NCI-H748 (cell line): ENCODE results near the gene IFI30.

Experiments used
- DNase-seq: peaks from one replicate; lab custom pipeline; 2025; ENCODE audit not compliant: unreplicated experiment; lab: John Stamatoyannopoulos, UW

The IFI30 gene

DNA sequence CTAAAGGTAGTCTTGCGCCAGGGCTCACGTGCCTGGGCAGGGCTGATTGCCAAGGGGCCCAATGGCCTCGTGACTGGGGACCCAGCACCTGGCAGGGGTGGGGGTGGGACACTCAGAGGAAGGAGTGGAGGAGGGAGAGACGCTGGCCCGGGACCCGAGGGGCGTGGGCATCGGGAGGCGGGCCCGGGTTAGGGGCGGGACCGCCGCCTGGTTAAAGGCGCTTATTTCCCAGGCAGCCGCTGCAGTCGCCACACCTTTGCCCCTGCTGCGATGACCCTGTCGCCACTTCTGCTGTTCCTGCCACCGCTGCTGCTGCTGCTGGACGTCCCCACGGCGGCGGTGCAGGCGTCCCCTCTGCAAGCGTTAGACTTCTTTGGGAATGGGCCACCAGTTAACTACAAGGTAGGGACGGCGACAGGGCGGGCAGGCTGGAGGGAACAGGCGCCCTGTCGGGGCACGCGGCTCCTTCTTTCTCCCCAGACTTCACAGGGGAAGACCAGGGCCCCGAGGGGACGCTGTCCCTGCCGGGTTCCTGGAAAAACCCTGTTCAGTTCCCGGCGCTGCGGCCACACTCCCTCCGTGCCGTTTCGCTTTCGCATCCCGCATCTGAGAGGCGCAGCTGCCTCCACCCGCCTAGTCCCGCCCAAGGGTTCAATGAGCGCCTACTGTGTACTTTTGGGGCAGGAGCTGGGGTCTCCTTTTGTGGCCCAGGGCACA lies at the start of gene IFI30:
IFI30 (plus strand) TSS at position 242 of the 717 bp plus-strand sequence; CDS start at position 271, 29 bp downstream.
- peak; percentile 63 for DNase-seq

DNA sequence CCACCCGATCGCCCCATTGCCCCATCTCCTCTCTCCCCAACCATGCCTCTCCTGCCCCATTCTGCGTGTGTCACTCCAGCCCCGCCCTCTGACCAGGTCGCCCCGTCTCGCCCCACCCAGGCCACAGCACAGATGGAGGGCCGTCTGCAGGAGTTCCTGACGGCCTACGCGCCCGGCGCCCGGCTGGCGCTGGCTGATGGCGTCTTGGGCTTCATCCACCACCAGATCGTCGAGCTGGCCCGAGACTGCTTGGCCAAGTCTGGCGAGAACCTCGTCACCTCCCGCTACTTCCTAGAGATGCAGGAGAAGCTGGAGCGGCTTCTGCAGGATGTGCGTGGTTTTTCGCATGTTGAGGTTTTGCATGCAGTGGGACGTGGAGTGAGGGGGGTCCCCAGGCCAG lies 49.8 kb upstream of the IFI30 start:
- no peak for DNase-seq

DNA sequence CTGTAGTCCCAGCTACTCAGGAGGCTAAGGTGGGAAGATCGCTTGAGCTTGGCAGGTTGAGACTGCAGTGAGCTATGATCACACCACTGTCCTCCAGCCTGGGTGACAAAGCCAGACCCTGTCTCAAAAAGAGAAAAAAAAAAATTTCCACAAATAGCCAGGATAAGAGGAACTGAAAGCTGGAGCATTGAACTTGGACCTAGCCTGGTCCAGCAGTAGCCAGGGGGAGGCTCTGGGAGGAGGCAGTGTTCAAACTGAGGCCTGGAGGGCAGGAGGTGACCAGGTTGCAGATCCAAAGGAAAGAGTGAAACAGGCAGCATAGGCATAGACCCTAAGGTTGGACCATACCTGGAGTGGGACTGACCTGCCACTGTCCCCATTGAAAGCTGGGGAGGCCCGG lies 47.5 kb upstream of the IFI30 start:
- no peak for DNase-seq

DNA sequence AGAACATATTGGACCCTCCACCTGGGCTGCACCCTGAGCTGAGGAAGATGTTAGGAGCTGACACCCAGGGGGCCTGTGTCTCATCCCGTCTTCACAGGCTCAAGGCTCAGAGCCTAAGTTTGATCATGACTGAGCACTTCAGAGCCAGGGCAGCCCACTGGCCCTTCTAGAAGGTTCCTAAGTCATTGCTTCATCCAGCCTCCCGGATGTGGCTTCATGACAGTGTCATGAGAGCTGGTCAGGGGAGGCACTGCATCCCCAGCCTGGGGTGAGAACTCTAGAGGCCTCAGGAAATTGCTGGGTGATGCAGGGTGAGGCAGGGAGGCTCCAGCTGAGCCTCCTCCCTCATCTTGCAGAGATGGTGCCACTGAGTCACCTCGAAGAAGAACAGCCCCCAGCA lies 45.6 kb upstream of the IFI30 start:
- no peak for DNase-seq

DNA sequence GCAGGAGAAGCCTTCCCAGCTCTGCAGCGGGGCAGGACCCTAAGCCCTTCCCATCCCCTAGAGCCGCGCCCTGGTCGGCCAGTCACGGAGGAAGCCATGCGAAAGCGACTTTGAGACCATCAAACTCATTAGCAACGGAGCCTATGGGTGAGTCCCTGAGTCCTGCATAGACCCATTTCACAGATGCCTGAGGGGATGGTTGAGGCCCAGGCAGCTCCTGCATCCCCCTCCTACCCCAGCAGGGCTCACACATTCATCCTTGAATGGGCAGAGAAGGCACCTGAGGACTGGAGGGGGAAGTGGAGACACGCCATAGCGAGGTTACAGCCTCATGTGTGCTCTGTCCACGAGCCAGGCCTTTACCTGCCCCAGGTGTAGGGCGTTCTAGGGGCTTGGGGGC lies 44.8 kb upstream of the IFI30 start:
- no peak for DNase-seq

DNA sequence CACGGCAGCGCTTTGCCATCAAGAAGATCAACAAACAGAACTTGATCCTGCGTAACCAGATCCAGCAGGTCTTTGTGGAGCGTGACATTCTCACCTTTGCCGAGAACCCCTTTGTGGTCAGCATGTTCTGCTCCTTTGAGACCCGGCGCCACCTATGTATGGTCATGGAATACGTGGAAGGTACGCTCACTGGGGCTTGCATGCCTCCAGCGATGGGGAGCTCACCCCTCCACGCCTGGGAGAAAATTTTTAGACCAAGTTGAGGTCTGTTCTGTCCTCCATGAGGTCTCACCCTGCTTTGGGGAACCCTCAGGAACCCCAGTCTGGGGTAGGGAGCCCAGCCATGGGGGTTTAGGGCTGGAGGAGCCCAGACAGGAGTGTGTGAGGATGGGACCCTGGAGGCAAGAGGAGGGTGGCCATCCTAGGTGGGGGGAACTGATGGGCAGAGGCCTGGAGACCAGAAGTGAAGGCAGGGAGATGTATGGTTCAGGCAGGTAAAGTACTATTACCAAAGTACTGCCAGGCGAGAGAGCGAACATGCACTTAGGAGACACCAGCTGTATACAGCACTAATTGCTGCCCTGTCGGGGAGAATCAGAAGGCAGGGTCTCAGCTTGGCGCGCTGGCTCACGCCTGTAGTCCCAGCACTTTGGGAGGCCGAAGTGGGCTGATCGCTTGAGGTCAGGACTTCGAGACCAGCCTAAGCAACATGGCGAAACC lies 42.9 kb upstream of the IFI30 start:
- no peak for DNase-seq

DNA sequence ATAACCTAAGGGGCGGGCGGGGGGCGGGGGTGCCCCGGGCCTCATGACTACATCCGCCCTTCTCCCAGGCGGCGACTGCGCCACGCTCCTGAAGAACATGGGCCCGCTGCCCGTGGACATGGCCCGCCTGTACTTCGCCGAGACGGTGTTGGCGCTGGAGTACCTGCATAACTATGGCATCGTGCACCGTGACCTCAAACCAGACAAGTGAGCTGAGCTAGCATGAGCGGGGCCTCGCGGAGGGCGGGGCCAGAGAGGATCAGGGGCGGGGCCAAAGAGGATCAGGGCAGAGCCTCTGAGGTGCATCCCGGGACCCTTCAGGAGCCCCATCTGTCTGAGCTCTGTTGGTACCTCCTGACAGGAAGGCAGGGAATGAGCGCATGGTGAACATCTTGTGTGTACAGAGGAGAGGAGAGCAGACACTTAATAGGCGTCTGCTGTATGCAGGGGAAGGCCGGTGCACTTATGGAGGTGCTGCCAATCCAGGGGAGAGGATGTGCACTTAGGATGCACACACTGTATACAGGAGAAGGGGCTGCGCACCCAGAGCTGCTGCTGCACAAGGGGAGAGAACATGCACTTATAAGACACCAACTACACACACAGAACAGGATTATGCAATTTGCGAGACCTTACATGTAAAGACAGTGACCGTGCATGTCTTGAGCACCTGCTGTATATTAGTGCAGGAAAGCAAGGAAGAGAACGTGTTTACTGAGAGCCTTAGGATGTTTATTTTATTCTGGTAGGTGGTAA lies 41.6 kb upstream of the IFI30 start:
- no peak for DNase-seq

DNA sequence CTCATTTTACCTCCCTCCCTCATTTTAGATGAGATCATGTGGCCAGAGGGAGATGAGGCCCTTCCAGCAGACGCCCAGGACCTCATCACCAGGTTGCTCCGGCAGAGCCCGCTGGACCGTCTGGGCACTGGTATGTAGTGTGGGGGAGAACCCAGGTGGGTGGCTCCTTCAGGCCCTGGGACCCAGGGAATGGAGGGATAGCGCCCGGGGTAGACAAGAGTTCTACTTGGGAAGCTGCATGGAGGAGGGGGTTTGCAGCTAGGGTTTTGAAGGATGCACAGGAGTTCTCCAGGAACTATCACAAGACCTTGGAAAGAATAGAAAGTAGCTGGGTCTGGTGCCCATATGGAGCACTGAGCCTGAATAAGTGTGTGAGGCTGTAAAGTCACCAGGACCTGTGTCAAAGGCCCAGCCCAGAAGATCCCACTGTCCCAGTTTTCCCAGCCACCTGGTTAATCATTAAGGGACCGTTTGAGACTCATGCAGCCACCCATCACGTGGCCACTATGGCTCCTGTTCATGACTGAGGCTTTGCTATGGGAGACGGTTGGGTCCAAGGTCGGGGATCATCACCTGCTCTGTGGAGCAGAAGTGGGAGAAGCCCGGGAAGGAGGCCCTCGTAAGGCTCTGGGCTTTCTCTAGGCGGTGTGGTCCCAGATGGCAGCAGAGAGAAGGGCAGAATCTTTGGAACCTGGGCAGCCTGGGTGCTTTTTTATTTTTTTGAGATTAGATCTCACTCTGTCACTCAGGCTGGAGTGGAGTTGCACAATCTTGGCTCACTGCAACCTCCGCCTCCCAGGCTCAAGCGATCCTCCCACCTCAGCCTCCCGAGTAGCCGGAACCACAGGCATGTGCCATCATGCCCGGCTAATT lies 37.7 kb upstream of the IFI30 start:
- no peak for DNase-seq

DNA sequence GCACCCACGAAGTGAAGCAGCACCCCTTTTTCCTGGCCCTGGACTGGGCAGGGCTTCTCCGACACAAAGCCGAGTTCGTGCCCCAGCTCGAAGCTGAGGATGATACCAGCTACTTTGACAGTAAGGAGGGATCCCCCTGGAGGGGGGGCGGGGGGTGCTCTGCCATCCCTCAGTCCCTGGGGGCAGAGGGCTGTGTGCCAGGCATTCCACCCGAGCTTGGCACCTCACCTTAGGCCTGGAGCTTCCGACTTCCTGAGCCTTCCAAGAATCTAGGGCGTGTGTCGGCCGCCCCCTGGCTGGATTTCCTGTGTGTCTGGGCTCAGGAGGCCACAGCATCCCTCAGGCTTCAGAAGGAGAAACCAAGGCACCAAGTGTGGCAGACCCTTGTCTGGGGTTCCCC lies 36.4 kb upstream of the IFI30 start:
- DNase-seq: no peak

DNA sequence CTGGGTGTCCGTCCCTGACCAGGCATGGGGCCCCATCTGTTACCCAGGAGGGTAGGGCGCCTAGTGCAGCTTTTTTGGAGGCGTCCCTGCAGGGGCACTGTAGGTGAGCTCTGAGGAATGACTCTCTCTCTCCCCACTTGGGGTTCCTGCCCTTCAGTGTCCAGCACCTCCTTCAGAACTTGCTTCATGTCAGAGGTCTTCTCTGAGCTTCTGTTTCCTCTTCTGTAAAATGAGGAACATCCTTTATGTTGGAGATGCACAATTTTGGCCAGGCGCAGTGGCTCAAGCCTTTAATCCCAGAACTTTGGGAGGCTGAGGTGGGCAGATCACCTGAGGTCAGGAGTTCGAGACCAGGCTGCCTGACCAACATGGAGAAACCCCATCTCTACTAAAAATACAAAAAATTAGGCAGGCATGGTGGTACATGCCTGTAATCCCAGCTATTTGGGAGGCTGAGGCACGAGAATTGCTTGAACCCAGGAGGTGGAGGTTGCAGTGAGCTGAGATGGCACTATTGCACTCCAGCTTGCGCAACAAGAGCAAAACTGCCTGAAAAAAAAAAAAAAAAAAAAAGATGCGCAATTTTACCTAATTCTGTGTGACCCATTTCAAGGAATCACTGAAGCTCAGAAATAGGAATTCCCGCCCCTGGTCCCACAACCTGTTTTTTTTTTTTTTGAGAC lies 35.8 kb upstream of the IFI30 start:
- DNase-seq: no peak

DNA sequence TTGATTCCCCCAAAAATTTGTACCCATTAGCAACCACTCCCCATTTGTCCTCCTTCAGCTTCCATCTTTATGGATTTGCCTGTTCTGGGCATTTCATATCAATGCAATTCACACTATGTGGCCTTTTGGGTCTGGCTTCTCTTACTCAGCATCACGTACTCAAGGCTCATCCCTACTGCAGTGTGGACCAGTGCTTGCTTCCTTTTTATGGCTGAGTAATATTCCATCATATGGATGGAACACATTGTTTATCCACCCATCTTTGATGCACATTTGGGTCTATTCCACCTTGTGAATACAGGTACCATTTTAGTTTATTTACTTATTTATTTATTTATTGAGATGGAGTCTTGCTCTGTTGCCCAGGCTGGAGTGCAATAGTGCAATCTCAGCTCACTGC lies 33.1 kb upstream of the IFI30 start:
- DNase-seq: no peak

DNA sequence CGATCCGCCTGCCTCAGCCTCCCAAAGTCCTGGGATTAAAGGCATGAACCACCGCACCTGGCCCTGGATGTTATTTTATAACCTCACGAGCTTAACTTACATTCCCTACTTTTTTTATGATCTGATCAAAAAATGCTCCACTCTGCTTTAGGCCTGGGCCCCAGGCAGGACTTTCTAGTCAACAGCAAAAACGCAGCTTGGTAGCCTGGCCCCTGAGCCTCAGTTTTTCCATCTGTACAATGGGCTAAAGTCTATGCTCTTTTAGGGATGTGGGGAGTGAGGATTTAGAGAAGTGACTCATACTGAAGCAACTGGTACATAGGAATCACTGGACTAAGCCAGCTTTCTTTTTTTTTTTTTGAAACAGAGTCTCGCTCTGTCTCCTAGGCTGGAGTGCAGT lies 32.6 kb upstream of the IFI30 start:
- DNase-seq: no peak

DNA sequence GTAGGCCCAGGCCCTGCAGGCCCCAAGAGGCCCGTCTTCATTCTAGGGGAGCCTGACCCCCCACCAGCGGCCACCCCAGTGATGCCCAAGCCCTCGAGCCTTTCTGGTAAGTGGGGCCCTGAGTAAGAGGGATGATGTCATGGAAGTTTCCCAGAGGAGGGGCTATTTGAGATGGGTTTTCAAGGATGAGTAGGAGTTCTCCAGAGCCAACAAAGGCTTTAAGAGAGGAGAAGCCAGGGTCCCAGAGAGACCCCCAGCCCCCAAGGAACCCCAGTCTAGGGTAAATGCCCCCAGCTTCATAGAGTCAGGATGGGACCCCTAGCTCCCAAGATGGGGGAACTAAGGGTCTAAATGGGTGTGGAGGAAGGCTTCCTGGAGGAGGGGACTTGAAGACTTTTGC lies 29.7 kb upstream of the IFI30 start:
- DNase-seq: no peak

DNA sequence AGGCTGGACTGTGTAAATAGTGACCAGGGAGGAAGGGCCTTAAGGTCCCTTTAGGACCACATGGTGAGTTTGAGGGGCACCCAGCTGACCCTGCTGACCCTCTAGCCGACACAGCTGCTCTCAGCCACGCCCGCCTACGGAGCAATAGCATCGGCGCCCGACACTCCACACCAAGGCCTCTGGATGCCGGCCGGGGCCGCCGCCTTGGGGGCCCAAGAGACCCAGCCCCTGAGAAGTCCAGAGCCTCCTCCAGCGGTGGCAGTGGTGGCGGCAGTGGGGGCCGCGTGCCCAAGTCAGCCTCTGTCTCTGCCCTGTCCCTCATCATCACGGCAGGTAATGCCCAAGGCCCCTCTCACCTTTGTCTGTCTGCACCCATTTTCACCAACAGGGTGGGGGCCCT lies 29.3 kb upstream of the IFI30 start:
- DNase-seq: no peak

DNA sequence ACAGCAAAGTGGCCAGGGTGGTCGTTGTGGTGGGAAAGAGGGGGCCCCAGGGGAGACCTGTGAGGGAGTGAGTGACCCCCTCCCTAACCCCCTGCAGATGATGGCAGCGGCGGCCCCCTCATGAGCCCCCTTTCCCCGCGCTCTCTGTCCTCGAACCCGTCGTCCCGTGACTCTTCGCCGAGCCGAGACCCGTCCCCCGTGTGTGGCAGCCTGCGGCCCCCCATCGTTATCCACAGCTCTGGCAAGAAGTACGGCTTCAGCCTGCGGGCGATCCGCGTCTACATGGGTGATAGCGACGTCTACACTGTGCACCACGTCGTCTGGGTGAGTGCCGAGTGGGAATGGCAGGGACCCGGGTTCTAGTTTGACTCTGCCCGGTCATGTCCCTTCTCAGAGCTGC lies 28.7 kb upstream of the IFI30 start:
- DNase-seq: no peak

DNA sequence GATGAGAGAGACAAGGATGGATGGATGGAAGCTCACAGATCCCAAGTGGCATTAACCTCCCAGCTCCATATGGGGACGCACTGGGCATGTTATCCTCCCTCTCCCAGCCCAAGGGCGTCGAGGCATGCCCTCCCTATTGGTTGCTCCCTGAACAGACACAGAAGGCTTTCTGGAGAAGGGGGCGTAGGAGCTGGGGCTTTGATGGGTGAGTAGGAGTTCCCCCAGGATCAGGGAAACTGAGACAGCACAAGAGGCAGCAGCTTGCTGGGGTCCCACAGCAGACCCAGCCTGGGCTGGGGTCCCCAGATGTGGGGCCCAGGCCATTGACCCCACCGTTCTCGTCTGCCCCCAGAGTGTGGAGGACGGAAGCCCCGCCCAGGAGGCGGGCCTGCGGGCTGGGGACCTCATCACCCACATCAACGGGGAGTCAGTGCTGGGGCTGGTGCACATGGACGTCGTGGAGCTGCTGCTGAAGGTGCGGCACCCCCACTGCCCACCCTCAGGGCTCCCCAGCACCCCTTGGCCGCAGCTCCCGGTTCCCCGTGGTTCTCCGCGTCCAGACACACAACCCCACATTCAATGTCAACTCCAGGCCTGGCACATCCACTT lies 28.1 kb upstream of the IFI30 start:
- no peak for DNase-seq

DNA sequence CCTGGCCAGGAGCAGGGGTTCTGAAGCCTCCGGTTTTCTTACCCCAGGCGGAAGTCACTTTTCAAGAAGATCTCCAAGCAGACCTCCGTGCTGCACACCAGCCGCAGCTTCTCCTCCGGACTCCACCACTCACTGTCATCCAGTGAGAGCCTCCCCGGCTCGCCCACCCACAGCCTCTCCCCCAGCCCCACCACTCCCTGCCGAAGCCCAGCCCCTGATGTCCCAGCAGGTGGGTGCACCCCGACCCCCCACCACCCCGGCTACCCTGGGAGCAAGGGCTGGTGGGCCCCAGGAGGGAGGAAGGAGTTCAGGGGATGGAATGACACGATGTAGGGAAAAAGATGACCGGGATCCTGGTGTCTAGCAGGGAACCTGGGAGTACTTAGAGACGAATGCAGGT lies 26.2 kb upstream of the IFI30 start:
- no peak for DNase-seq

DNA sequence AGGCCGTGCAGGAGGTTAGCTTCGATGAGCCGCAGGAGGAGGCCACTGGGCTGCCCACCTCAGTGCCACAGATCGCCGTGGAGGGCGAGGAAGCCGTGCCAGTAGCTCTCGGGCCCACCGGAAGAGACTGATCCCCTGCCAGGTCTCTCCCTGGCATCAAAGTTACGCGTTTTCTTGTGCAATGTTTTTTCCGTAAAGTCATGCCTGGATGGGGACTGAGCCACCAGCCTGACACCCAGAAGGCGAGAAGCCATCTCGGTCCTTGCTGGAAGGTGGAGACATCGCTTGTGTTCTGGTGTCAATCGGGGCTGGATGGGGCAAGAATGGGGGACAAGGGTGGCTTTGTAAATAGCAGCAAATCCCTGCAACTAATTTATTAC lies 24.0 kb upstream of the IFI30 start:
- DNase-seq: no peak

DNA sequence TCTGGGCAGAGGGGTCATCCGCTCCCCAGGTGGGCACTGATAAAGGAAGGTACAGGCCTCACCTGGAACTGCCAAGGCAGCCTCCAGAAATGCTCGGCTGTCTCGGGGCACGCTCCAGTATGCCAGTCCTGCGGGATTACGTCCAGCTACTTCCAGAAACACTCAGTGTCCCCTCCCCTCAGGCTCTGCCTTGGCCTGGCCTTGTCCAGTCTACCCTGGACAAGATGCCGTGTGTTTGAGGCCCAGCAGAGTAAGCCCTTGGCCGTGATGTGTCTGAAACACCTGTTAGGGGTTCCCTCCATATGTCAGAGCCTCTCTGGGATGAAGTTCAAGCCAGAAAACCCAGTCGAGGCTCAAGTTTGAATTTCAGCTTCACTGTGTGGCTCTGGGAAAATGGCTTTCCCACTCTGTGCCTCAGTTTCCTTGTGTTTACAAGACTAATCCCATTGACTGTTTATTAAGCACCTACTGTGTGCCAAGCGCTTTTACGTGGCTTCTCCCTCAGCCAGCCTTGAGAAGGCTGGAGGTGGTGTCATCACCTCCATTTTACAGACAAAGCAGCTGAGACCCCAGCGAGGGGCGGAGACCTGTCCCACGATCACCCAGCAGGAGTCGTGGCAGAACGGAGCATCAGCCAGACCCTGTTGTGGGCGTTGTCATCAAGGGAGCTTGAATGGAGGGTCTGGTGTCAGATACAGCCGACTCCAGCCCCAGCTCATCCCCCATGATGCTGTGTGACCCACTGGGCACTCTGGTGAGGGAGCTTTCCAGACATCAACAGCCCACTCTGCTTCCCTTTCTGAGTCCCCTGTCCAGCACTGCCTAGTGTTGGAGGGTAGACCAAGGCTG lies 22.6 kb upstream of the IFI30 start:
- DNase-seq: no peak
